H9 (cell line): ENCODE data around the gene SLC6A3. TPM values are rescaled to one million over a fixed set of nuclear protein-coding genes. Genes with fewer than 3 reads are reported as not detected.
A peak's percentile ranks its signal among the peaks of the same experiment; 100 is the strongest.

ENCODE experiments used
- DNase-seq: peaks from one replicate; pipeline ENCODE4 v3.0.0-alpha.2; 2017
- H2AFZ ChIP-seq: one replicate; pipeline ENCODE4 v1.6.1; 2013; ENCODE audit warnings: mild to moderate bottlenecking, low read length, control low read depth, moderate library complexity
- H2AK5ac ChIP-seq: 2 replicates; pipeline ENCODE4 v1.6.1; 2013; ENCODE audit warnings: low read length, control low read depth, mixed read lengths; ENCODE audit not compliant: insufficient read length
- H2BK120ac ChIP-seq: one replicate; pipeline ENCODE4 v1.6.1; 2013; ENCODE audit warnings: low read depth, mild to moderate bottlenecking, low read length, control low read depth, inconsistent platforms; ENCODE audit not compliant: poor library complexity, severe bottlenecking
- H2BK12ac ChIP-seq: 2 replicates; pipeline ENCODE4 v1.6.1; 2013; ENCODE audit warnings: low read length, control low read depth, mixed read lengths, low read depth; ENCODE audit not compliant: insufficient read length
- H2BK15ac ChIP-seq: 2 replicates; pipeline ENCODE4 v1.6.1; 2013; ENCODE audit warnings: low read depth, low read length, control low read depth
- H2BK20ac ChIP-seq: one replicate; pipeline ENCODE4 v1.6.1; 2013; ENCODE audit warnings: low read depth, mild to moderate bottlenecking, low read length, control low read depth, inconsistent platforms; ENCODE audit not compliant: poor library complexity, severe bottlenecking
- H2BK5ac ChIP-seq: 2 replicates; pipeline ENCODE4 v1.6.1; 2013; ENCODE audit warnings: low read length, control low read depth, mixed read lengths; ENCODE audit not compliant: insufficient read length
- H3K14ac ChIP-seq: 2 replicates; pipeline ENCODE4 v1.6.1; 2013; ENCODE audit warnings: low read length, control low read depth; ENCODE audit not compliant: insufficient read depth
- H3K18ac ChIP-seq: 2 replicates; pipeline ENCODE4 v1.6.1; 2013; ENCODE audit warnings: low read depth, mild to moderate bottlenecking, mixed read lengths, low read length, control low read depth; ENCODE audit not compliant: insufficient read length
- H3K23ac ChIP-seq: 2 replicates; pipeline ENCODE4 v1.6.1; 2013; ENCODE audit warnings: low read length, control low read depth, mixed read lengths, low read depth; ENCODE audit not compliant: insufficient read length
- H3K23me2 ChIP-seq: 2 replicates; pipeline ENCODE4 v1.6.1; 2013; ENCODE audit warnings: low read depth, mild to moderate bottlenecking, mixed read lengths, low read length, control low read depth; ENCODE audit not compliant: insufficient read length, poor library complexity, severe bottlenecking
- H3K27ac ChIP-seq: 2 replicates; pipeline ENCODE4 v1.5.1; 2013; ENCODE audit warnings: low read length, control low read depth, mixed read lengths, low read depth; ENCODE audit not compliant: insufficient read length
- H3K27me3 ChIP-seq: 2 replicates; pipeline ENCODE4 v1.6.1; 2013; ENCODE audit warnings: low read length, control low read depth, inconsistent platforms; ENCODE audit not compliant: insufficient read depth
- H3K4ac ChIP-seq: 2 replicates; pipeline ENCODE4 v1.6.1; 2013; ENCODE audit warnings: low read depth, mild to moderate bottlenecking, control low read depth, inconsistent platforms, low read length, moderate library complexity
- H3K4me1 ChIP-seq: 2 replicates; pipeline ENCODE4 v1.6.1; 2013; ENCODE audit warnings: low read length, control low read depth, inconsistent platforms; ENCODE audit not compliant: insufficient read depth
- H3K4me2 ChIP-seq: 2 replicates; pipeline ENCODE4 v1.6.1; 2013; ENCODE audit warnings: low read length, control low read depth, mixed read lengths; ENCODE audit not compliant: insufficient read length, insufficient read depth
- H3K56ac ChIP-seq: 2 replicates; pipeline ENCODE4 v1.6.1; 2013; ENCODE audit warnings: low read depth, mild to moderate bottlenecking, mixed read lengths, low read length, control low read depth; ENCODE audit not compliant: insufficient read length
- H3K79me1 ChIP-seq: 2 replicates; pipeline ENCODE4 v1.6.1; 2013; ENCODE audit warnings: low read depth, mild to moderate bottlenecking, moderate library complexity, low read length, control low read depth, inconsistent platforms; ENCODE audit not compliant: insufficient read depth, poor library complexity, severe bottlenecking
- H3K79me2 ChIP-seq: 2 replicates; pipeline ENCODE4 v1.6.1; 2013; ENCODE audit warnings: low read length, control low read depth, inconsistent platforms; ENCODE audit not compliant: insufficient read depth
- H3K9ac ChIP-seq: 2 replicates; pipeline ENCODE4 v1.6.1; 2013; ENCODE audit warnings: low read length, control low read depth, mixed read lengths; ENCODE audit not compliant: insufficient read length; ENCODE audit errors: extremely low read depth
- H3K9me3 ChIP-seq: one replicate; pipeline ENCODE4 v1.6.1; 2013; ENCODE audit warnings: low read depth, low read length, inconsistent platforms; ENCODE audit not compliant: control insufficient read depth
- H3T11ph ChIP-seq: one replicate; pipeline ENCODE4 v1.6.1; 2013; ENCODE audit warnings: mild to moderate bottlenecking, low read length, control low read depth, inconsistent platforms
- H4K20me1 ChIP-seq: one replicate; pipeline ENCODE4 v1.6.1; 2013; ENCODE audit not compliant: control insufficient read depth, insufficient read length, insufficient read depth
- H4K5ac ChIP-seq: 2 replicates; pipeline ENCODE4 v1.6.1; 2013; ENCODE audit warnings: low read depth, mild to moderate bottlenecking, mixed read lengths, low read length, control low read depth; ENCODE audit not compliant: insufficient read length
- H4K8ac ChIP-seq: replicated peaks from 2 replicates; pipeline ENCODE4 v1.6.1; 2013; ENCODE audit warnings: low read length, control low read depth, mixed read lengths, low read depth; ENCODE audit not compliant: insufficient read length
- H4K91ac ChIP-seq: 2 replicates; pipeline ENCODE4 v1.6.1; 2013; ENCODE audit warnings: low read depth, mild to moderate bottlenecking, moderate library complexity, mixed read lengths, low read length, control low read depth; ENCODE audit not compliant: insufficient read length
- H3K27ac Mint-ChIP-seq, 3 experiments: 2 replicates in 2 of 3; 3 replicates in 1 of 3; pipeline ENCODE4 v1.8.0; 2020 to 2021; ENCODE audit warnings: mixed read lengths in 3 of 3, mild to moderate bottlenecking in 1 of 3, moderate library complexity in 1 of 3
- H3K27me3 Mint-ChIP-seq: 2 replicates; pipeline ENCODE4 v1.8.0; 2021; ENCODE audit warnings: low read depth, mild to moderate bottlenecking, moderate library complexity, mixed read lengths
- H3K36me3 Mint-ChIP-seq, 3 experiments: 2 replicates in 2 of 3; 3 replicates in 1 of 3; pipeline ENCODE4 v1.8.0; 2020 to 2021; ENCODE audit warnings: low read depth in 3 of 3, mixed read lengths in 3 of 3; ENCODE audit not compliant: insufficient read depth in 1 of 3
- H3K4me1 Mint-ChIP-seq, 2 experiments: 2 replicates each; pipeline ENCODE4 v1.8.0; 2020; ENCODE audit warnings: mixed read lengths in 2 of 2
- H3K4me3 Mint-ChIP-seq, 2 experiments: 2 replicates in 1 of 2; 3 replicates in 1 of 2; pipeline ENCODE4 v1.8.0; 2020 to 2021; ENCODE audit warnings: mild to moderate bottlenecking in 2 of 2, mixed read lengths in 2 of 2, moderate library complexity in 1 of 2
- H3K9me3 Mint-ChIP-seq, 2 experiments: 2 replicates in 1 of 2; 3 replicates in 1 of 2; pipeline ENCODE4 v1.8.0; 2020; ENCODE audit warnings: mild to moderate bottlenecking in 2 of 2, mixed read lengths in 2 of 2, moderate library complexity in 1 of 2
- WGBS: extraction: QIAGEN DNeasy Blood & Tissue Kit; methylation state at CpG from one replicate; pipeline ENCODE4 v1.1.7; 2013; ENCODE audit warnings: missing lambda C conversion rate, low lambda C conversion rate, mixed read lengths; ENCODE audit not compliant: insufficient read length; ENCODE audit errors: extremely low coverage; 5-methylcytosine and 5-hydroxymethylcytosine counted together
- total RNA-seq: library from RNA; stranded (reverse); gene quantifications from 2 replicates; pipeline ENCODE4 v1.2.1, GENCODE V29; 2021
- TF ChIP-seq, protein P1 (sequence below): fragments of 200-600 bp; sonication (generic); conservative IDR thresholded peaks from 3 replicates; pipeline ENCODE4 v1.8.0; 2021; ENCODE audit warnings: antibody characterized with exemption, mild to moderate bottlenecking

Gene SLC6A3
- total RNA-seq, 1 experiment from 2014 or later = 0.61 TPM

DNA sequence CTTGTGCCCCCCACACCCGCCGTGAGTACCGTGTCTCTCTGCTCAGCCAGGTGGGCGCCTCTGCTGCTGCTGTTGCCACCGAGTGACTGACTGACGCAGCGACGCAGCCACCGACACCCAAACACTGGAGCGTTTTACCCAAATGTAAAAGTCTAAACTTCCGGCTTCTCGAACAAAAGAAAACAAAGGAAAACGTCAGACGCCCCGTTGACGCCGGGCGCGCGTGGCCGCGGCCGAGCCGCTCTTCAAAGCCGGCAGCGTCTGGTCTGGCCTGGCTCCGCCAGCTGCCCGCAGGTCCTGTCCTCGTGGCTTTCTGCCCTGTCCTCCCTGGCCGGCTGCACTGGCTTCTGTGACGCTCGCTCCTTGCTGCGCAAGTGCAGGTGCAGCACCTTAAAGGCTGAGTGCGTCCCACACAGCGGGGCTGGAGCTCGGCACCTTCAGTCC, 58.9 kb downstream of the SLC6A3 start:
- Mint-ChIP-seq H3K27ac (peak overlapping the region in 2 of 3 experiments; percentile 47 to 61; a peak in 3 of 7 replicates), H3K4me3 (peak overlapping the region; percentile 83 to 88), H3K9me3 (peaks cover 2% of the 10 kb centered on the region in 2 experiments; a peak in 1 of 5 replicates), H3K27me3 (peaks cover 82% of the 10 kb centered on the region), H3K4me1 (peaks cover 11 to 15% of the 10 kb centered on the region in 2 experiments), H3K36me3 (no peaks in the 10 kb centered on the region; a peak in 1 of 7 replicates)
- Histone ChIP-seq H3T11ph (no peak overlapping the region), H3K14ac (peak overlapping the region; percentile 69), H3K4ac (no peak overlapping the region), H2BK15ac (no peak overlapping the region), H2BK5ac (no peak overlapping the region), H4K20me1 (peaks cover 4% of the 10 kb centered on the region), H3K56ac (no peak overlapping the region), H4K5ac (no peak overlapping the region), H3K9ac (peak overlapping the region; percentile 15), H2AK5ac (no peak overlapping the region), H4K91ac (no peak overlapping the region), H4K8ac (no peak overlapping the region), H3K4me1 (no peaks in the 10 kb centered on the region), H3K27ac (no peak overlapping the region), H2AFZ (no peak overlapping the region), H3K4me2 (peak overlapping the region; percentile 46), H2BK120ac (no peak overlapping the region), H3K79me1 (no peaks in the 10 kb centered on the region), H3K27me3 (peaks cover 4% of the 10 kb centered on the region; the same call in 1 of the 2 replicates), H3K23me2 (peaks cover 6% of the 10 kb centered on the region), H3K79me2 (no peaks in the 10 kb centered on the region), H3K18ac (peak overlapping the region; percentile 79), H2BK20ac (no peak overlapping the region), H2BK12ac (no peak overlapping the region), H3K9me3 (no peaks in the 10 kb centered on the region), H3K23ac (no peak overlapping the region)
- WGBS = no CpG with 5 or more reads among the region's 36 CpGs
- TF ChIP-seq, protein P1, sequence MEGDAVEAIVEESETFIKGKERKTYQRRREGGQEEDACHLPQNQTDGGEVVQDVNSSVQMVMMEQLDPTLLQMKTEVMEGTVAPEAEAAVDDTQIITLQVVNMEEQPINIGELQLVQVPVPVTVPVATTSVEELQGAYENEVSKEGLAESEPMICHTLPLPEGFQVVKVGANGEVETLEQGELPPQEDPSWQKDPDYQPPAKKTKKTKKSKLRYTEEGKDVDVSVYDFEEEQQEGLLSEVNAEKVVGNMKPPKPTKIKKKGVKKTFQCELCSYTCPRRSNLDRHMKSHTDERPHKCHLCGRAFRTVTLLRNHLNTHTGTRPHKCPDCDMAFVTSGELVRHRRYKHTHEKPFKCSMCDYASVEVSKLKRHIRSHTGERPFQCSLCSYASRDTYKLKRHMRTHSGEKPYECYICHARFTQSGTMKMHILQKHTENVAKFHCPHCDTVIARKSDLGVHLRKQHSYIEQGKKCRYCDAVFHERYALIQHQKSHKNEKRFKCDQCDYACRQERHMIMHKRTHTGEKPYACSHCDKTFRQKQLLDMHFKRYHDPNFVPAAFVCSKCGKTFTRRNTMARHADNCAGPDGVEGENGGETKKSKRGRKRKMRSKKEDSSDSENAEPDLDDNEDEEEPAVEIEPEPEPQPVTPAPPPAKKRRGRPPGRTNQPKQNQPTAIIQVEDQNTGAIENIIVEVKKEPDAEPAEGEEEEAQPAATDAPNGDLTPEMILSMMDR = no peak
- DNase-seq = peak; percentile 69
